Measurements from ENCODE around the gene PITPNC1. TPM values are rescaled to one million over a fixed set of nuclear protein-coding genes. Genes with fewer than 3 reads are reported as not detected.

The PITPNC1 gene
- total RNA-seq, 1 donor from 2014 or later: 25.4 TPM

DNA sequence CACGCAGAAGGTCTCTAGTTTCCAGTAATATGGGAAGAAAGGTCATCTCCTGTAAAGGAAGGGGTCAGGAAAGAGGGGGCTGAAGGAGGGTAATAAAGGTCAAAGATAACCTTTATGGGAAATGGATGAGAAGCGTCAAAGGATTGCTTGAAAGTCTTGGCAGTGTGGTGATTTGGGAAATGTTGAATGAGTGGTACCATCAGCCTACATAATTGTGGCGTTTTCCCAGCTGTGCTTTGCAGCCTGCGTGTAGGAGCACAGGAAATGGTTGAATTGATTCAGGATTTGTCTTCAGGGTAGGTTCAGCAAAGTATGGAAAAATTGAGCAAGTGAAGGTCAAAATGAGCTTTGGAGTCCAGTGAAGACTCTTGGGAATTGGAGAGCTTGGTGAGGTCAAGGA, 224.8 kb downstream of the PITPNC1 start:
- Histone ChIP-seq H3K27ac (no peak overlapping the region), H3K4me1 (peaks cover 7% of the 10 kb centered on the region), H3K27me3 (no peaks in the 10 kb centered on the region), H3K9me3 (no peaks in the 10 kb centered on the region), H3K4me3 (no peak overlapping the region), H3K36me3 (no peaks in the 10 kb centered on the region)
- intact Hi-C loops (cut with DNase I): no loop called here
- DNase-seq (no peak), ATAC-seq (no peak)
- TF ChIP-seq, protein P1, sequence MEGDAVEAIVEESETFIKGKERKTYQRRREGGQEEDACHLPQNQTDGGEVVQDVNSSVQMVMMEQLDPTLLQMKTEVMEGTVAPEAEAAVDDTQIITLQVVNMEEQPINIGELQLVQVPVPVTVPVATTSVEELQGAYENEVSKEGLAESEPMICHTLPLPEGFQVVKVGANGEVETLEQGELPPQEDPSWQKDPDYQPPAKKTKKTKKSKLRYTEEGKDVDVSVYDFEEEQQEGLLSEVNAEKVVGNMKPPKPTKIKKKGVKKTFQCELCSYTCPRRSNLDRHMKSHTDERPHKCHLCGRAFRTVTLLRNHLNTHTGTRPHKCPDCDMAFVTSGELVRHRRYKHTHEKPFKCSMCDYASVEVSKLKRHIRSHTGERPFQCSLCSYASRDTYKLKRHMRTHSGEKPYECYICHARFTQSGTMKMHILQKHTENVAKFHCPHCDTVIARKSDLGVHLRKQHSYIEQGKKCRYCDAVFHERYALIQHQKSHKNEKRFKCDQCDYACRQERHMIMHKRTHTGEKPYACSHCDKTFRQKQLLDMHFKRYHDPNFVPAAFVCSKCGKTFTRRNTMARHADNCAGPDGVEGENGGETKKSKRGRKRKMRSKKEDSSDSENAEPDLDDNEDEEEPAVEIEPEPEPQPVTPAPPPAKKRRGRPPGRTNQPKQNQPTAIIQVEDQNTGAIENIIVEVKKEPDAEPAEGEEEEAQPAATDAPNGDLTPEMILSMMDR (IDR thresholded peaks at IDR 0.05): no peak

- peaks cover 7% of the 10 kb centered on the region for H3K4me1 ChIP-seq
- intact Hi-C loops (cut with DNase I): no loop called here
- TF ChIP-seq, protein P1 (IDR thresholded peaks at IDR 0.05): no peak
- ATAC-seq (no peak), DNase-seq (no peak)
- no peak overlapping the region for H3K27ac ChIP-seq
- no peak overlapping the region for H3K4me3 ChIP-seq
- H3K9me3 ChIP-seq: no peaks in the 10 kb centered on the region
- no peaks in the 10 kb centered on the region for H3K36me3 ChIP-seq
- H3K27me3 ChIP-seq: no peaks in the 10 kb centered on the region
Observed at GRCh38 chr17:67602444-67602843, 225.4 kb downstream of the PITPNC1 start.

DNA sequence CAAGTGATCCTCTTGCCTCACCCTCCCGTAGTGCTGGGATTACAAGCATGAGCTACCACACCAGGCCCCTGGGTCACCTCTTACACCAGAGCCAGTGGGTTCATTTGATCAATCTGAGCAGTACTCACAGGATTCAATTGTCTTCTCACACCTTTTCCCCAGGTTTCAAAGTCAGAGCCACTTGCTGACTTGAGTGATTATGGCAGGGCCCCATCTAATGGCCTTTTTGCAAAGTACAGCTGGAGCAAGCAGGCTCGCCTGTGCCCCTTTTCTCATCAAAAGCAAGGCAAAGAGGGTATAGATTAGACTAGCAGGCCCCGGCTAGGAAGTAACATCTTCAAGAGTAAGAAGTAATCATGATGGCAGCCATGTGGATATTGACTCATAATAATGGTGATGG, 225.9 kb downstream of the PITPNC1 start:
- Histone ChIP-seq H3K27ac (no peak overlapping the region), H3K36me3 (no peaks in the 10 kb centered on the region), H3K27me3 (no peaks in the 10 kb centered on the region), H3K9me3 (no peaks in the 10 kb centered on the region), H3K4me3 (no peak overlapping the region), H3K4me1 (peaks cover 7% of the 10 kb centered on the region)
- ATAC-seq (no peak), DNase-seq (no peak)
- TF ChIP-seq, protein P1 (IDR thresholded peaks at IDR 0.05): peak; percentile 37
- intact Hi-C loops (cut with DNase I): no loop called here

DNA sequence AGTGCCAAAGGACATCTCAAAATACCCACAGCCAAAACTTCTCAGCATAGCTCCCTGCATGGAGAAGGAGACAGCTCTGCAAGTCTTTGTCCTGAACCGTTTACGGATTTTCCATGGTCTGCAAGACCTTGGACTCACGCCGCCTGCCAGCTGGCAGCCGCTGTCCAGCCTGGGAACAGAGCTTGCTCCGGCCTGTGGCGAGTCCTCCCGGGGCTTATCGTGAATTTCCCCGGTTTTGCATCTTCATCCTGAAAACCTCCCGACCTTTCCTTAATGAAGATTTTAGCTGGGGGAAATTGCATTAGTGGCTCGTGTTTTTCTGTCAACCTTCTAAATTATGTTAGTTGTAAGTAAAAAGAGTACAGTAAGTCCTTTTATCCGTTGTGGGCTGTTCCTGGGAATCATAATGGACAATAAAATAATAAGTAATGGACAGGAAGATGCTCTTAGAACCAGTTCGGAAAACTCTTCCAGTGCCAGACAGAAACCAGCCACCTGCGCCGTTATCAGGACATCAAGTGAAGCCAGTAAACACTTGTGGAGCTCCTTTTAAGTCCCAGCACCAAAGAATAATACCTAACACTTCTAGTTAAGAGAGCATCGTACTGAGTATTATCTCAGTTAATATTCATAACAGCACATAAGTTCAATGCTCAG, 228.3 kb downstream of the PITPNC1 start:
- H3K27me3 ChIP-seq: no peaks in the 10 kb centered on the region
- no peak overlapping the region for H3K4me3 ChIP-seq
- TF ChIP-seq, protein P1 (IDR thresholded peaks at IDR 0.05): no peak
- ATAC-seq (peak; percentile 24), DNase-seq (no peak)
- intact Hi-C loops (cut with DNase I): no loop called here
- no peaks in the 10 kb centered on the region for H3K9me3 ChIP-seq
- H3K36me3 ChIP-seq: no peaks in the 10 kb centered on the region
- H3K4me1 ChIP-seq: peaks cover 7% of the 10 kb centered on the region
- H3K27ac ChIP-seq: no peak overlapping the region

DNA sequence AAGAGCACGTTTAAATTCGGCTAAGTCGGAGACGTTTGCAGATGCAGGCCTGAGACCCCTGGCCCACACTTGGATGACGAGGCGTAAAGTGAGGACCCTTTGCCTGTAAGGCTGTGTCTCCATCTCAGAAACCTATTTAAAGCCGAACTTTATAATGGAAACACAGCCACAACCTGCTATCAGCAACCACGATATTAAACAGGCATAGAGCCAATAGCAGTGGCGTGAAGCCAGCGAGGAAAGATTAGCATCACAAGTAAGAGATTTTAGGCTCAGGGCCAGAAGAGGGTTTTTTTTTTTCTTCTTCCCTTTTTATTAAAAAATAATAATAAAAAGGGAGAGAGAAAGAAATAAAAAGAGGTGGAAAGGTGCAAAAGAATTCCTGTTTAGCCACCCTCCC, 229.4 kb downstream of the PITPNC1 start:
- Histone ChIP-seq H3K9me3 (no peaks in the 10 kb centered on the region), H3K27me3 (no peaks in the 10 kb centered on the region), H3K36me3 (no peaks in the 10 kb centered on the region), H3K27ac (no peak overlapping the region), H3K4me3 (no peak overlapping the region), H3K4me1 (peaks cover 7% of the 10 kb centered on the region)
- DNase-seq (no peak), ATAC-seq (no peak)
- TF ChIP-seq, protein P1 (IDR thresholded peaks at IDR 0.05): no peak
- intact Hi-C loops (cut with DNase I): no loop called here

All from upper lobe of right lung (tissue), 1 donor.